Activated T-helper 1 cell treated with Interleukin-2 at 50 U/mL for 16 hours (primary cell): Measurements from ENCODE around the gene DENND1C.
A peak's percentile ranks its signal among the peaks of the same experiment; 100 is the strongest.
"Not testable (repeated sequence)": the region's sequence is repeated elsewhere in the genome, so short reads cannot be mapped to it uniquely, and the experiment has no call there.

ENCODE experiments used
- DNase-seq: peaks from one replicate; pipeline ENCODE4 v3.0.0-alpha.2; 2020; ENCODE audit warnings: low read depth

The DENND1C gene

GRCh38 chr19:6453951-6454565, 27.5 kb downstream of the DENND1C start:
- DNase-seq = no peak

GRCh38 chr19:6452899-6453298, 28.7 kb downstream of the DENND1C start:
- no peak for DNase-seq

GRCh38 chr19:6452223-6452614, 29.4 kb downstream of the DENND1C start:
- DNase-seq = no peak

- DNase-seq = no peak
Observed at GRCh38 chr19:6451583-6452222, 29.9 kb downstream of the DENND1C start.

- DNase-seq = no peak
Observed at GRCh38 chr19:6450166-6450565, 31.4 kb downstream of the DENND1C start.

- no peak for DNase-seq
Observed at GRCh38 chr19:6448045-6448444, 33.5 kb downstream of the DENND1C start.

GRCh38 chr19:6446452-6446851, 35.1 kb downstream of the DENND1C start:
- DNase-seq = no peak

GRCh38 chr19:6443986-6444385, 37.6 kb downstream of the DENND1C start:
- DNase-seq = no peak

GRCh38 chr19:6442087-6442688, 39.4 kb downstream of the DENND1C start:
- DNase-seq = no peak

GRCh38 chr19:6440905-6441304, 40.7 kb downstream of the DENND1C start:
- DNase-seq = no peak

GRCh38 chr19:6439743-6440142, 41.8 kb downstream of the DENND1C start:
- DNase-seq = no peak

- no peak for DNase-seq
Observed at GRCh38 chr19:6433663-6434062, 47.9 kb downstream of the DENND1C start, which contains the start of gene SLC25A41. SLC25A41 (minus strand) TSS chr19:6433763; CDS start chr19:6433693, 70 bp downstream.

GRCh38 chr19:6433165-6433564, 48.4 kb downstream of the DENND1C start:
- DNase-seq = no peak

GRCh38 chr19:6431891-6432290, 49.7 kb downstream of the DENND1C start:
- DNase-seq = no peak

GRCh38 chr19:6429419-6430221, 52.0 kb downstream of the DENND1C start:
- no peak for DNase-seq

- DNase-seq = not testable (repeated sequence)
Observed at GRCh38 chr19:6428692-6429418, 52.7 kb downstream of the DENND1C start.

- no peak for DNase-seq
Observed at GRCh38 chr19:6427131-6427530, 54.5 kb downstream of the DENND1C start.

GRCh38 chr19:6425732-6426620, 55.6 kb downstream of the DENND1C start:
- DNase-seq = no peak

- DNase-seq = peak; percentile 98
Observed at GRCh38 chr19:6424939-6425731, 56.5 kb downstream of the DENND1C start.
